Caco-2 (cell line): ENCODE data around the gene TM7SF3. TPM values are rescaled to one million over a fixed set of nuclear protein-coding genes. Genes with fewer than 3 reads are reported as not detected.

Source experiments
- BruUV-seq: library from RNA; stranded (reverse); fragments of 400-500 nt; replicated peaks from 2 replicates; lab custom pipeline; 2021; lab: Mats Ljungman, UMichigan
- CTCF ChIA-PET: fragments of 300-600 bp; sonication (Branson Sonifier 250); formaldehyde crosslinking; loops from one replicate; lab custom pipeline; 2022; ENCODE audit warnings: antibody characterized with exemption; lab: Charles Lee
- POLR2A ChIA-PET: fragments of 300-600 bp; sonication (Branson Sonifier 250); formaldehyde crosslinking; loops from one replicate; lab custom pipeline; 2022; ENCODE audit warnings: antibody characterized with exemption; lab: Charles Lee
- DNase-seq, 2 experiments: peaks; one replicate each; pipeline versions ENCODE4 v3.0.0 to v3.0.0-alpha.2; 2020 to 2022
- H3K27me3 ChIP-seq: replicated peaks from 2 replicates; pipeline ENCODE4 v1.6.0; 2011; ENCODE audit warnings: low read length; ENCODE audit not compliant: control insufficient read depth, insufficient read depth
- H3K36me3 ChIP-seq: 2 replicates; pipeline ENCODE4 v1.5.1; 2011; ENCODE audit warnings: low read length; ENCODE audit not compliant: control insufficient read depth, insufficient read depth
- H3K4me1 ChIP-seq: fragments of 250-450 bp; sonication (Bioruptor Pico); 2 replicates; pipeline ENCODE4 v1.5.1; 2020; ENCODE audit warnings: mild to moderate bottlenecking
- H3K4me3 ChIP-seq: 2 replicates; pipeline ENCODE4 v1.5.1; 2011; ENCODE audit warnings: low read depth, mild to moderate bottlenecking, control low read depth, low read length
- H3K9me3 ChIP-seq: fragments of 250-450 bp; sonication (Bioruptor Pico); 2 replicates; pipeline ENCODE4 v1.5.1; 2020; ENCODE audit warnings: mild to moderate bottlenecking, moderate library complexity
- H3K27ac Mint-ChIP-seq: one replicate; pipeline ENCODE4 v1.8.0; 2022; ENCODE audit warnings: mixed read lengths; ENCODE audit not compliant: unreplicated experiment
- H3K27me3 Mint-ChIP-seq: one replicate; pipeline ENCODE4 v1.8.0; 2022; ENCODE audit warnings: mixed read lengths; ENCODE audit not compliant: insufficient read depth, unreplicated experiment
- H3K36me3 Mint-ChIP-seq: one replicate; pipeline ENCODE4 v1.8.0; 2022; ENCODE audit warnings: mild to moderate bottlenecking, mixed read lengths; ENCODE audit not compliant: insufficient read depth, unreplicated experiment
- H3K4me1 Mint-ChIP-seq: one replicate; pipeline ENCODE4 v1.8.0; 2022; ENCODE audit warnings: low read depth, mixed read lengths; ENCODE audit not compliant: unreplicated experiment
- H3K4me3 Mint-ChIP-seq: one replicate; pipeline ENCODE4 v1.8.0; 2022; ENCODE audit warnings: mild to moderate bottlenecking, moderate library complexity, mixed read lengths; ENCODE audit not compliant: unreplicated experiment
- H3K9me3 Mint-ChIP-seq: one replicate; pipeline ENCODE4 v1.8.0; 2022; ENCODE audit warnings: mixed read lengths; ENCODE audit not compliant: unreplicated experiment
- CTCF ChIP-seq, 2 experiments: fragments of 200-600 bp in 1 of 2; IDR thresholded peaks; 1 replicate in 1 of 2; 2 replicates in 1 of 2; pipeline versions ENCODE4 v1.5.1 to v1.8.0; 2011 to 2022; ENCODE audit warnings: antibody characterized with exemption in 1 of 2, control low read depth in 1 of 2, inconsistent platforms in 1 of 2, low read depth in 1 of 2, low read length in 1 of 2, mild to moderate bottlenecking in 1 of 2, moderate library complexity in 1 of 2; ENCODE audit not compliant: insufficient read depth in 1 of 2, severe bottlenecking in 1 of 2, unreplicated experiment in 1 of 2
- intact Hi-C: fragments of 100-400 bp; cut with micrococcal nuclease; formaldehyde crosslinking; loops from one replicate; pipeline ENCODE4 v1.10.0; 2022; ENCODE audit not compliant: unreplicated experiment
- total RNA-seq: library from RNA; stranded (reverse); gene quantifications from 2 replicates; pipeline ENCODE4 v1.2.3, GENCODE V29; 2022

Gene TM7SF3
- total RNA-seq, 1 experiment from 2014 or later, result 83.0 TPM

- CTCF ChIA-PET, result no interaction called here
- Mint-ChIP-seq H3K4me3 (no peak overlapping the region), H3K9me3 (peaks cover 18% of the 10 kb centered on the region), H3K4me1 (no peaks in the 10 kb centered on the region), H3K27ac (no peak overlapping the region), H3K27me3 (peaks cover 7% of the 10 kb centered on the region), H3K36me3 (no peaks in the 10 kb centered on the region)
- Histone ChIP-seq H3K4me1 (no peaks in the 10 kb centered on the region), H3K4me3 (no peak overlapping the region), H3K27me3 (no peaks in the 10 kb centered on the region; the same call in 1 of the 2 replicates), H3K9me3 (no peaks in the 10 kb centered on the region), H3K36me3 (no peaks in the 10 kb centered on the region)
- DNase-seq, result no peak
- no TSS peak for BruUV-seq
- TF ChIP-seq CTCF (IDR thresholded peaks at IDR 0.05; ENCODE audit: insufficient read depth in 1 of 2, low read depth in 1 of 2, low read length in 1 of 2, severe bottlenecking in 1 of 2, unreplicated experiment in 1 of 2), result no peak
- intact Hi-C loops, result no loop called here
- POLR2A ChIA-PET, result no interaction called here
Observed at GRCh38 chr12:27060740-27061139, 46.6 kb upstream of the TM7SF3 start.

- no peaks in the 10 kb centered on the region for H3K36me3 Mint-ChIP-seq
- no peaks in the 10 kb centered on the region for H3K9me3 ChIP-seq
- no peak overlapping the region for H3K4me3 Mint-ChIP-seq
- H3K27me3 Mint-ChIP-seq, result peaks cover 2% of the 10 kb centered on the region
- no peaks in the 10 kb centered on the region for H3K36me3 ChIP-seq
- H3K27ac Mint-ChIP-seq, result no peak overlapping the region
- DNase-seq, result no peak
- intact Hi-C loops, result no loop called here
- H3K4me3 ChIP-seq, result no peak overlapping the region
- no peaks in the 10 kb centered on the region for H3K4me1 Mint-ChIP-seq
- CTCF ChIA-PET, result no interaction called here
- H3K4me1 ChIP-seq, result no peaks in the 10 kb centered on the region
- no TSS peak for BruUV-seq
- no peaks in the 10 kb centered on the region; the same call in 1 of the 2 replicates for H3K27me3 ChIP-seq
- H3K9me3 Mint-ChIP-seq, result peaks cover 5% of the 10 kb centered on the region
- POLR2A ChIA-PET, result no interaction called here
- no peak for TF ChIP-seq CTCF (IDR thresholded peaks at IDR 0.05; ENCODE audit: insufficient read depth in 1 of 2, low read depth in 1 of 2, low read length in 1 of 2, severe bottlenecking in 1 of 2, unreplicated experiment in 1 of 2)
Observed at GRCh38 chr12:27057543-27057942, 43.4 kb upstream of the TM7SF3 start.

- BruUV-seq, result no TSS peak
- H3K36me3 ChIP-seq, result no peaks in the 10 kb centered on the region
- POLR2A ChIA-PET, result no interaction called here
Observed at GRCh38 chr12:27055966-27056365, 41.8 kb upstream of the TM7SF3 start.

More at GRCh38 chr12:27055966-27056365, 41.8 kb upstream of the TM7SF3 start:
- H3K9me3 ChIP-seq, result no peaks in the 10 kb centered on the region
- no peaks in the 10 kb centered on the region for H3K4me1 Mint-ChIP-seq
- no peak overlapping the region for H3K4me3 ChIP-seq
- H3K27me3 ChIP-seq, result no peaks in the 10 kb centered on the region; the same call in 1 of the 2 replicates
- H3K27me3 Mint-ChIP-seq, result peaks cover 2% of the 10 kb centered on the region
- TF ChIP-seq CTCF (IDR thresholded peaks at IDR 0.05; ENCODE audit: insufficient read depth in 1 of 2, low read depth in 1 of 2, low read length in 1 of 2, severe bottlenecking in 1 of 2, unreplicated experiment in 1 of 2), result no peak
- H3K27ac Mint-ChIP-seq, result no peak overlapping the region
- CTCF ChIA-PET, result interaction anchor here (0.7 kb wide), 1 partner anchor 202 kb away, joined by 3 read pairs; no protein-coding TSS in a partner anchor
- H3K36me3 Mint-ChIP-seq, result no peaks in the 10 kb centered on the region
- no peaks in the 10 kb centered on the region for H3K9me3 Mint-ChIP-seq
- no peaks in the 10 kb centered on the region for H3K4me1 ChIP-seq
- intact Hi-C loops, result no loop called here
- no peak overlapping the region for H3K4me3 Mint-ChIP-seq
- DNase-seq, result no peak
